Panc1 (cell line): Measurements from ENCODE around the gene MIS18A. TPM values are rescaled to one million over a fixed set of nuclear protein-coding genes. Genes with fewer than 3 reads are reported as not detected.

ENCODE experiments used
- ATAC-seq: fragments of 200-7000 bp; cut with Tn5 transposase; 2 replicates; pipeline ENCODE4 v1.9.1; 2020; ENCODE audit warnings: mild to moderate bottlenecking, moderate library complexity
- BruUV-seq: library from RNA; stranded (reverse); fragments of 400-500 nt; replicated peaks from 2 replicates; lab custom pipeline; 2021; lab: Mats Ljungman, UMichigan
- CTCF ChIA-PET: fragments of 300-600 bp; sonication (Branson Sonifier 250); formaldehyde crosslinking; loops from one replicate; lab custom pipeline; 2022; ENCODE audit warnings: antibody characterized with exemption; lab: Charles Lee
- POLR2A ChIA-PET: fragments of 300-600 bp; sonication (Branson Sonifier 250); formaldehyde crosslinking; loops from one replicate; lab custom pipeline; 2022; ENCODE audit warnings: antibody characterized with exemption; lab: Charles Lee
- DNase-seq: peaks from one replicate; pipeline ENCODE4 v3.0.0-alpha.2; 2010; ENCODE audit warnings: low read depth, low spot score
- H3K27ac ChIP-seq: 2 replicates; pipeline ENCODE4 v1.5.1; 2011; ENCODE audit warnings: mild to moderate bottlenecking, low read length, inconsistent platforms
- H3K27me3 ChIP-seq: fragments of 200-500 bp; sonication (Bioruptor generic); 2 replicates; pipeline ENCODE4 v1.6.0; 2014; ENCODE audit warnings: low read length, inconsistent platforms; ENCODE audit not compliant: control insufficient read depth, insufficient read depth
- H3K36me3 ChIP-seq: fragments of 200-500 bp; sonication (Bioruptor generic); 2 replicates; pipeline ENCODE4 v1.5.1; 2014; ENCODE audit warnings: inconsistent platforms, mild to moderate bottlenecking, low read length, moderate library complexity; ENCODE audit not compliant: control insufficient read depth, insufficient read depth
- H3K4me1 ChIP-seq: 2 replicates; pipeline ENCODE4 v1.5.1; 2011; ENCODE audit warnings: inconsistent platforms, mild to moderate bottlenecking, low read length, moderate library complexity; ENCODE audit not compliant: control insufficient read depth, insufficient read depth
- H3K4me3 ChIP-seq, 2 experiments: 2 replicates each; pipeline ENCODE4 v1.5.1; 2011 to 2012; ENCODE audit warnings: low read depth in 2 of 2, low read length in 2 of 2, mild to moderate bottlenecking in 2 of 2, inconsistent platforms in 1 of 2, moderate library complexity in 1 of 2
- H3K9me3 ChIP-seq: fragments of 200-500 bp; sonication (Bioruptor generic); 2 replicates; pipeline ENCODE4 v1.5.1; 2014; ENCODE audit warnings: low read depth, mild to moderate bottlenecking, inconsistent platforms, low read length, moderate library complexity; ENCODE audit not compliant: control insufficient read depth, insufficient read depth
- CTCF ChIP-seq: fragments of 450-650 bp; IDR thresholded peaks from 2 replicates; pipeline ENCODE4 v1.5.1; 2017; ENCODE audit warnings: mild to moderate bottlenecking
- POLR2AphosphoS5 ChIP-seq: IDR thresholded peaks from 2 replicates; pipeline ENCODE4 v1.6.1; 2012; ENCODE audit warnings: mild to moderate bottlenecking, low read depth, low read length, moderate library complexity
- REST ChIP-seq, 2 experiments: IDR thresholded peaks; 2 replicates each; pipeline ENCODE4 v1.6.1; 2011 to 2012; ENCODE audit warnings: low read depth in 2 of 2, control low read depth in 1 of 2, low read length in 1 of 2, mild to moderate bottlenecking in 1 of 2, moderate library complexity in 1 of 2; ENCODE audit not compliant: insufficient read depth in 1 of 2
- SIN3A ChIP-seq: IDR thresholded peaks from 2 replicates; pipeline ENCODE4 v1.6.1; 2012; ENCODE audit warnings: low read depth, mild to moderate bottlenecking, low read length, moderate library complexity, borderline replicate concordance; ENCODE audit not compliant: insufficient read depth
- TCF7L2 ChIP-seq: IDR thresholded peaks from 2 replicates; pipeline ENCODE4 v1.6.1; 2011; ENCODE audit warnings: mild to moderate bottlenecking, low read depth, low read length, inconsistent platforms
- in situ Hi-C: cut with HindIII; loops from 2 replicates; pipeline ENCODE4 v1.10.0; 2016; ENCODE audit warnings: low sequenced_read_pairs, low pct_unique_long_range_greater_than_20kb
- intact Hi-C: fragments of 100-400 bp; cut with micrococcal nuclease; formaldehyde crosslinking; loops from one replicate; pipeline ENCODE4 v1.10.0; 2022; ENCODE audit not compliant: unreplicated experiment
- total RNA-seq: library from RNA; stranded (reverse); gene quantifications from one replicate; pipeline ENCODE4 v1.2.1, GENCODE V29; 2021; ENCODE audit not compliant: unreplicated experiment

The MIS18A gene
- total RNA-seq, 1 experiment from 2014 or later: 16.3 TPM

GRCh38 chr21:32249511-32250280, 29.2 kb downstream of the MIS18A start:
- BruUV-seq: no TSS peak
- ChIA-PET CTCF (no interaction called here), POLR2A (no interaction called here)
- Histone ChIP-seq H3K4me3 (no peak overlapping the region), H3K27me3 (no peaks in the 10 kb centered on the region; the same call in 1 of the 2 replicates), H3K36me3 (no peaks in the 10 kb centered on the region), H3K9me3 (no peaks in the 10 kb centered on the region), H3K4me1 (no peaks in the 10 kb centered on the region), H3K27ac (no peak overlapping the region)
- ATAC-seq (no peak), DNase-seq (no peak)
- intact Hi-C loops (no loop called here), in situ Hi-C loops (no loop called here)
- TF ChIP-seq SIN3A (no peak), CTCF (no peak), REST (IDR thresholded peaks at IDR 0.05; ENCODE audit: insufficient read depth in 1 of 2, low read depth in 2 of 2, low read length in 1 of 2) (no peak), TCF7L2 (no peak), POLR2AphosphoS5 (no peak)

- H3K4me1 ChIP-seq: no peaks in the 10 kb centered on the region
- H3K9me3 ChIP-seq: no peaks in the 10 kb centered on the region
- BruUV-seq: no TSS peak
- TF ChIP-seq SIN3A: no peak
- TF ChIP-seq REST (IDR thresholded peaks at IDR 0.05; ENCODE audit: insufficient read depth in 1 of 2, low read depth in 2 of 2, low read length in 1 of 2): no peak
- TF ChIP-seq TCF7L2: no peak
- TF ChIP-seq CTCF: no peak
- TF ChIP-seq POLR2AphosphoS5: no peak
- in situ Hi-C loops: no loop called here
- intact Hi-C loops: no loop called here
- no peaks in the 10 kb centered on the region; the same call in 1 of the 2 replicates for H3K27me3 ChIP-seq
- CTCF ChIA-PET: no interaction called here
- ATAC-seq (no peak), DNase-seq (no peak)
- H3K4me3 ChIP-seq: no peak overlapping the region
- POLR2A ChIA-PET: no interaction called here
- H3K36me3 ChIP-seq: no peaks in the 10 kb centered on the region
- no peak overlapping the region for H3K27ac ChIP-seq
Measured at GRCh38 chr21:32248571-32249461, 30.0 kb downstream of the MIS18A start.
